Measurements from ENCODE around the gene NLGN3. TPM values are rescaled to one million over a fixed set of nuclear protein-coding genes. Genes with fewer than 3 reads are reported as not detected.

NLGN3 gene
- polyA plus RNA-seq, 2 donors, result 0.19 to 0.22 TPM

- H3K27me3 ChIP-seq (ENCODE audit: control insufficient read depth in 1 of 2, insufficient read depth in 2 of 2, low read length in 2 of 2), result no peaks in the 10 kb centered on the region
- 86 to 92% methylated on average over 25 to 28 of the region's 28 CpGs for WGBS, 2 donors
- no peak overlapping the region for H3K4me3 ChIP-seq (ENCODE audit: low read depth in 1 of 2, low read length in 2 of 2)
- H3K36me3 ChIP-seq (ENCODE audit: control insufficient read depth in 2 of 2, insufficient read depth in 2 of 2, low read length in 1 of 2), result no peaks in the 10 kb centered on the region
- no peak overlapping the region for H3K27ac ChIP-seq (ENCODE audit: low read depth in 2 of 2, low read length in 1 of 2)
- H3K4me1 ChIP-seq (ENCODE audit: control insufficient read depth in 2 of 2, insufficient read depth in 2 of 2, low read length in 1 of 2), result no peaks in the 10 kb centered on the region
- no peaks in the 10 kb centered on the region for H3K9me3 ChIP-seq (ENCODE audit: control insufficient read depth in 2 of 2, insufficient read depth in 1 of 2, low read depth in 1 of 2, low read length in 1 of 2)
These were observed 3.0 kb downstream of the NLGN3 start for GRCh38 chrX:71147496-71148277.

GRCh38 chrX:71148278-71148663 lies 3.6 kb downstream of the NLGN3 start:
- H3K27ac ChIP-seq (ENCODE audit: low read depth in 2 of 2, low read length in 1 of 2), result no peak overlapping the region
- no peaks in the 10 kb centered on the region for H3K36me3 ChIP-seq (ENCODE audit: control insufficient read depth in 2 of 2, insufficient read depth in 2 of 2, low read length in 1 of 2)
- no peaks in the 10 kb centered on the region for H3K9me3 ChIP-seq (ENCODE audit: control insufficient read depth in 2 of 2, insufficient read depth in 1 of 2, low read depth in 1 of 2, low read length in 1 of 2)
- no peaks in the 10 kb centered on the region for H3K4me1 ChIP-seq (ENCODE audit: control insufficient read depth in 2 of 2, insufficient read depth in 2 of 2, low read length in 1 of 2)
- no peaks in the 10 kb centered on the region for H3K27me3 ChIP-seq (ENCODE audit: control insufficient read depth in 1 of 2, insufficient read depth in 2 of 2, low read length in 2 of 2)
- 80 to 83% methylated on average over 8 of the region's 8 CpGs for WGBS, 2 donors
- H3K4me3 ChIP-seq (ENCODE audit: low read depth in 1 of 2, low read length in 2 of 2), result no peak overlapping the region

GRCh38 chrX:71151366-71151765 lies 6.7 kb downstream of the NLGN3 start:
- no peaks in the 10 kb centered on the region for H3K27me3 ChIP-seq (ENCODE audit: control insufficient read depth in 1 of 2, insufficient read depth in 2 of 2, low read length in 2 of 2)
- WGBS, 2 donors, result 71 to 75% methylated on average over 7 of the region's 7 CpGs
- H3K9me3 ChIP-seq (ENCODE audit: control insufficient read depth in 2 of 2, insufficient read depth in 1 of 2, low read depth in 1 of 2, low read length in 1 of 2), result no peaks in the 10 kb centered on the region

GRCh38 chrX:71154196-71154595 lies 9.6 kb downstream of the NLGN3 start:
- Histone ChIP-seq H3K4me3 (ENCODE audit: low read depth in 1 of 2, low read length in 2 of 2) (no peak overlapping the region), H3K36me3 (ENCODE audit: control insufficient read depth in 2 of 2, insufficient read depth in 2 of 2, low read length in 1 of 2) (no peaks in the 10 kb centered on the region), H3K27me3 (ENCODE audit: control insufficient read depth in 1 of 2, insufficient read depth in 2 of 2, low read length in 2 of 2) (no peaks in the 10 kb centered on the region), H3K9me3 (ENCODE audit: control insufficient read depth in 2 of 2, insufficient read depth in 1 of 2, low read depth in 1 of 2, low read length in 1 of 2) (no peaks in the 10 kb centered on the region), H3K27ac (ENCODE audit: low read depth in 2 of 2, low read length in 1 of 2) (no peak overlapping the region), H3K4me1 (ENCODE audit: control insufficient read depth in 2 of 2, insufficient read depth in 2 of 2, low read length in 1 of 2) (no peaks in the 10 kb centered on the region)
- 85 to 93% methylated on average over 7 of the region's 7 CpGs for WGBS, 2 donors

More at GRCh38 chrX:71151366-71151765, 6.7 kb downstream of the NLGN3 start:
- Histone ChIP-seq H3K4me3 (ENCODE audit: low read depth in 1 of 2, low read length in 2 of 2) (no peak overlapping the region), H3K4me1 (ENCODE audit: control insufficient read depth in 2 of 2, insufficient read depth in 2 of 2, low read length in 1 of 2) (no peaks in the 10 kb centered on the region), H3K36me3 (ENCODE audit: control insufficient read depth in 2 of 2, insufficient read depth in 2 of 2, low read length in 1 of 2) (no peaks in the 10 kb centered on the region), H3K27ac (ENCODE audit: low read depth in 2 of 2, low read length in 1 of 2) (no peak overlapping the region)

GRCh38 chrX:71154641-71155040 lies 10.0 kb downstream of the NLGN3 start:
- Histone ChIP-seq H3K27ac (ENCODE audit: low read depth in 2 of 2, low read length in 1 of 2) (no peak overlapping the region), H3K4me3 (ENCODE audit: low read depth in 1 of 2, low read length in 2 of 2) (no peak overlapping the region), H3K36me3 (ENCODE audit: control insufficient read depth in 2 of 2, insufficient read depth in 2 of 2, low read length in 1 of 2) (no peaks in the 10 kb centered on the region), H3K9me3 (ENCODE audit: control insufficient read depth in 2 of 2, insufficient read depth in 1 of 2, low read depth in 1 of 2, low read length in 1 of 2) (no peaks in the 10 kb centered on the region), H3K27me3 (ENCODE audit: control insufficient read depth in 1 of 2, insufficient read depth in 2 of 2, low read length in 2 of 2) (no peaks in the 10 kb centered on the region), H3K4me1 (ENCODE audit: control insufficient read depth in 2 of 2, insufficient read depth in 2 of 2, low read length in 1 of 2) (no peaks in the 10 kb centered on the region)
- 60 to 75% methylated on average over 3 of the region's 3 CpGs for WGBS, 2 donors

- H3K4me3 ChIP-seq (ENCODE audit: low read depth in 1 of 2, low read length in 2 of 2), result no peak overlapping the region
- H3K36me3 ChIP-seq (ENCODE audit: control insufficient read depth in 2 of 2, insufficient read depth in 2 of 2, low read length in 1 of 2), result no peaks in the 10 kb centered on the region
- H3K9me3 ChIP-seq (ENCODE audit: control insufficient read depth in 2 of 2, insufficient read depth in 1 of 2, low read depth in 1 of 2, low read length in 1 of 2), result no peaks in the 10 kb centered on the region
- 86 to 95% methylated on average over 6 of the region's 6 CpGs for WGBS, 2 donors
- no peaks in the 10 kb centered on the region for H3K27me3 ChIP-seq (ENCODE audit: control insufficient read depth in 1 of 2, insufficient read depth in 2 of 2, low read length in 2 of 2)
- H3K27ac ChIP-seq (ENCODE audit: low read depth in 2 of 2, low read length in 1 of 2), result no peak overlapping the region
- H3K4me1 ChIP-seq (ENCODE audit: control insufficient read depth in 2 of 2, insufficient read depth in 2 of 2, low read length in 1 of 2), result no peaks in the 10 kb centered on the region
These were observed 14.0 kb downstream of the NLGN3 start for GRCh38 chrX:71158603-71159002.

- no peaks in the 10 kb centered on the region for H3K27me3 ChIP-seq (ENCODE audit: control insufficient read depth in 1 of 2, insufficient read depth in 2 of 2, low read length in 2 of 2)
- no peaks in the 10 kb centered on the region for H3K36me3 ChIP-seq (ENCODE audit: control insufficient read depth in 2 of 2, insufficient read depth in 2 of 2, low read length in 1 of 2)
- no peak overlapping the region for H3K27ac ChIP-seq (ENCODE audit: low read depth in 2 of 2, low read length in 1 of 2)
- H3K4me3 ChIP-seq (ENCODE audit: low read depth in 1 of 2, low read length in 2 of 2), result no peak overlapping the region
- 71 to 83% methylated on average over 5 of the region's 5 CpGs for WGBS, 2 donors
- H3K9me3 ChIP-seq (ENCODE audit: control insufficient read depth in 2 of 2, insufficient read depth in 1 of 2, low read depth in 1 of 2, low read length in 1 of 2), result no peaks in the 10 kb centered on the region
- H3K4me1 ChIP-seq (ENCODE audit: control insufficient read depth in 2 of 2, insufficient read depth in 2 of 2, low read length in 1 of 2), result no peaks in the 10 kb centered on the region
These were observed 14.7 kb downstream of the NLGN3 start for GRCh38 chrX:71159335-71159734.

GRCh38 chrX:71160475-71160874 lies 15.8 kb downstream of the NLGN3 start:
- Histone ChIP-seq H3K4me1 (ENCODE audit: control insufficient read depth in 2 of 2, insufficient read depth in 2 of 2, low read length in 1 of 2) (no peaks in the 10 kb centered on the region), H3K27ac (ENCODE audit: low read depth in 2 of 2, low read length in 1 of 2) (no peak overlapping the region), H3K4me3 (ENCODE audit: low read depth in 1 of 2, low read length in 2 of 2) (no peak overlapping the region), H3K36me3 (ENCODE audit: control insufficient read depth in 2 of 2, insufficient read depth in 2 of 2, low read length in 1 of 2) (no peaks in the 10 kb centered on the region), H3K9me3 (ENCODE audit: control insufficient read depth in 2 of 2, insufficient read depth in 1 of 2, low read depth in 1 of 2, low read length in 1 of 2) (no peaks in the 10 kb centered on the region), H3K27me3 (ENCODE audit: control insufficient read depth in 1 of 2, insufficient read depth in 2 of 2, low read length in 2 of 2) (no peaks in the 10 kb centered on the region)
- WGBS, 2 donors, result 58 to 70% methylated on average over 3 of the region's 3 CpGs

GRCh38 chrX:71162981-71163380 lies 18.3 kb downstream of the NLGN3 start:
- Histone ChIP-seq H3K27ac (ENCODE audit: low read depth in 2 of 2, low read length in 1 of 2) (no peak overlapping the region), H3K36me3 (ENCODE audit: control insufficient read depth in 2 of 2, insufficient read depth in 2 of 2, low read length in 1 of 2) (no peaks in the 10 kb centered on the region), H3K4me3 (ENCODE audit: low read depth in 1 of 2, low read length in 2 of 2) (no peak overlapping the region), H3K27me3 (ENCODE audit: control insufficient read depth in 1 of 2, insufficient read depth in 2 of 2, low read length in 2 of 2) (no peaks in the 10 kb centered on the region), H3K9me3 (ENCODE audit: control insufficient read depth in 2 of 2, insufficient read depth in 1 of 2, low read depth in 1 of 2, low read length in 1 of 2) (no peaks in the 10 kb centered on the region), H3K4me1 (ENCODE audit: control insufficient read depth in 2 of 2, insufficient read depth in 2 of 2, low read length in 1 of 2) (no peaks in the 10 kb centered on the region)
- WGBS, 2 donors, result 89 to 90% methylated on average over 4 of the region's 4 CpGs

GRCh38 chrX:71164071-71164470 lies 19.4 kb downstream of the NLGN3 start:
- H3K4me1 ChIP-seq (ENCODE audit: control insufficient read depth in 2 of 2, insufficient read depth in 2 of 2, low read length in 1 of 2), result no peaks in the 10 kb centered on the region
- H3K36me3 ChIP-seq (ENCODE audit: control insufficient read depth in 2 of 2, insufficient read depth in 2 of 2, low read length in 1 of 2), result no peaks in the 10 kb centered on the region
- H3K9me3 ChIP-seq (ENCODE audit: control insufficient read depth in 2 of 2, insufficient read depth in 1 of 2, low read depth in 1 of 2, low read length in 1 of 2), result no peaks in the 10 kb centered on the region
- no peaks in the 10 kb centered on the region for H3K27me3 ChIP-seq (ENCODE audit: control insufficient read depth in 1 of 2, insufficient read depth in 2 of 2, low read length in 2 of 2)
- H3K4me3 ChIP-seq (ENCODE audit: low read depth in 1 of 2, low read length in 2 of 2), result no peak overlapping the region
- WGBS, 2 donors, result 64 to 76% methylated on average over 12 of the region's 12 CpGs
- H3K27ac ChIP-seq (ENCODE audit: low read depth in 2 of 2, low read length in 1 of 2), result no peak overlapping the region
